NCI-H2029 treated with DMSO at 0.1 percent for 48 hours (cell line): Measurements from ENCODE around the gene RTL10.
"Not testable (repeated sequence)": the region's sequence is repeated elsewhere in the genome, so short reads cannot be mapped to it uniquely, and the experiment has no call there.

ENCODE experiments used
- DNase-seq: peaks from one replicate; lab custom pipeline; 2025; lab: John Stamatoyannopoulos, UW

The RTL10 gene

DNA sequence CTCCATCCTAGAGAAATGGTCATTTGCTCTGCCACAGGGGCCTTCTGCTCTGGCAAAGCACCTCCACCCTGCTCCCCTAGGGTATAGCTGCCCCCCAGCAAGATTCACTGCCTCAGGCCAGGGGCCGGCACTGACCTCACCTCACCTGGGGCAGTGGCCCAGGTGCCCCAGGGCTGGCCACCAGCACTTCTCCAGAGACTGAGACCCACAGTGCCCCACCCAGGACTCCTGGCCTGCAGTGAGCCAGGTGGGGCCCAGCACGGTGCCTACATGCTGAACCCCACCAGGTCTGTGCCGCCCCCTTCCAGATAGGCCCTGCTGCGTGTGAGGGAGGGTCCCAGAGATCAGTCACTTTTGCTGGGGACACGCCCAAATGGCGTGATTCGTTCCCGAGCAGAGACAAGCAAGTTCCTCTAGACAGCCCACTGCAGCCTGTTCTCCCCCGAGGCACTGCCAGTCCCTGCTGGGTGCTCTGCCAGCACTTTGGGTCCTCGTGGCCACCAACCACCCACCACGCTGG lies 10.8 kb downstream of the RTL10 start:
- no peak for DNase-seq

DNA sequence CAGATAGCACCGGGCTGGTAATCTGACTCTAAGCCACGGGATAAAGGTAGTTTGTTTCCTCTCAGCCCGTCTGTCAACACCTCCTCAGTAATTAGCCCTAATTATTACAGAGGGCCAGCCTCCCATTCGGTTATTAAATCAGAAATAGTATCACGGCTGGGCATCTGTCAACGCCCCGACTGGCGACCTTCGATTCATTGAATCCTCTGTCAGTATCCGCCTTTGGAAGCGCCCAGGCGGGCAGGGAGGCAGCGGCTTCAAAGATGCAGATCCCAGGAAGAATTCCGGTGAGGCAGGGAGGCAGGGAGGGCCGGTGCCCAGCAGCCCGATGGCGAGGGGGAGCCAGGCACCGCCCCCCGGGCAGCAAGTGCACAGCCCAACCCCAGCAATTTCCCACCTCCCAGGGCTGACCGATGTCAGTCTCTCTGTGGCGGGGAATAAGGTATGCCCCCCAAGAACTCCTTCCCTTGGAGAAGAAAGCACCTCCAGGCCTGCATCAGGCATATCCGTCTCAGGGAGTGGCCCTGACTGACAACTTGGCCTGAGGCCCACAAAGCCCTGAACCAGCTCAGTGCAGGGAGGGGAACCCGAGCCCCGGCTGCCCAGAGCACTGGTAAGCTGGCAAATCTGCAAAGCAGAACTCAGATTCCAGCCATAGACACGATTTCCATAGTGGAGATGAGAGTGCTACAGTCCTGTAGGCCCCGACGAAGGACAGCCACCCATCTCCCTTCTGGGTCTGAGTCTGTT lies 11.4 kb downstream of the RTL10 start:
- no peak for DNase-seq

DNA sequence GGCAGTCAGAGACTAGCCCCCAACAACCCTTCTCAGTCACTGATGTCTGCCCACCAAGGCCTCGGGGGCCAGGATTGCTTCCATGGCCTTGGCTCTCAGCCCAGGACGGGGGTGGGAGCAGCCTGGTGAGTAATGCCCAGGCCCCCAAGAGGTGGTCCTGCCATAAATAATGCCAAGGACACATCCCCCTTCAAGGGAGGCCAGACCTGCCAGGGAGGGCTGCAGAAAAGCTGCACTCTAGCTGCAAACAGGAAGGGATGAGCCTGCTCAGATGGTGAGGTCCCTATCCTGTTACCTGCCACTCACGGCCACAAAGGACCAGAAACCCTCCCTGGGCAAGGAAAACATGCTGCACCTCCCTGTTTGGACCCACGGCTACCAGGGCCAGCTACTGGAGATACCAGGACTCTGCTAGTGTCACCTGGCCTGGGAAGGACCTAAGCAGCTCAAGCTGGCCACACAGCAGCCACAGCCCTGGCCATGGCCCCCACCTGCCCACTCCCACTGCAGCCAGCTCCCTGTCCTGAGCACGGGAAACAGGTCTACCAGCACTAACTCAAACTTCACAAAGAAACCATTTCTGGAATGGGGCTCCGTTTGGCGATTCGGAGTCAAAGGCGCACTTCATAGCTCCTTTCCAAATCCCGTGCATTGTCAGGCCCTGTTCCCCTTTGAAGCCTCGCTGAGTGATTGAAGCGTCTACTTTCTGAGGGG lies 12.1 kb downstream of the RTL10 start:
- no peak for DNase-seq

DNA sequence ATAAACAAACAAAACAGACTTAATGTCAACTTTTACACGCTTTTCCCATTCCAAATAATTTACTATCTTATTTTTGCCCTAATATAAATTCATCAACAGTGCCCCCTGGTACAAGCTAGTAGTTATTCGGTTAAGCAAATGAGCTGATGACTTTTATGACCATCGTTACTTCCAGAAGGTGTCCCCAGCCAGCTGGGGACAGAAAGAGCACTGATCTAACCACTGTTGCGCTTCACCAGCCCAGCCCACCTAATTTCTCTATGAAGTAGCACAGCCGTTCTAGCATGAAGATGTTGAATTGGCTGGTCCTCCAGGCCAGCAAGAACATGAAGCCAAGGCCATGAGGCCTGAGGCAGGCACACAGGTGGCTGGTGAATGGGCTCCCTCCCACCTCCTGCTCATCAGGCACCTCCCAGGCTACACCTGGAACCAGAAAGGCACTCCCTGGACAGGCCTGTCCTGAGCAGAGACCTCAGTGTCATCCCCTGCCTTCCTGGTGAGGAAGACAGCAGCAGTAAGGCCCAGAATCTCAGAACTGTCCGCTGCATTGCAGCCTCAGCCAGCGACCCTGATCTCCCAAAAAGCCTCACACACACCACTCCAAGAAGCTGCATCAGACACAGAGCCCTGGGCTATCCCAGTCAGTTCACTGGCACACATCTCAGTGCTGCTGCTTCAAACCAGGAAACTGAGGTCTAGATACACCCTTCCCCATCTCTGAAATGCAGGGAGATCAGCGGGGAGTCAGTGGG lies 12.9 kb downstream of the RTL10 start:
- DNase-seq, result no peak

DNA sequence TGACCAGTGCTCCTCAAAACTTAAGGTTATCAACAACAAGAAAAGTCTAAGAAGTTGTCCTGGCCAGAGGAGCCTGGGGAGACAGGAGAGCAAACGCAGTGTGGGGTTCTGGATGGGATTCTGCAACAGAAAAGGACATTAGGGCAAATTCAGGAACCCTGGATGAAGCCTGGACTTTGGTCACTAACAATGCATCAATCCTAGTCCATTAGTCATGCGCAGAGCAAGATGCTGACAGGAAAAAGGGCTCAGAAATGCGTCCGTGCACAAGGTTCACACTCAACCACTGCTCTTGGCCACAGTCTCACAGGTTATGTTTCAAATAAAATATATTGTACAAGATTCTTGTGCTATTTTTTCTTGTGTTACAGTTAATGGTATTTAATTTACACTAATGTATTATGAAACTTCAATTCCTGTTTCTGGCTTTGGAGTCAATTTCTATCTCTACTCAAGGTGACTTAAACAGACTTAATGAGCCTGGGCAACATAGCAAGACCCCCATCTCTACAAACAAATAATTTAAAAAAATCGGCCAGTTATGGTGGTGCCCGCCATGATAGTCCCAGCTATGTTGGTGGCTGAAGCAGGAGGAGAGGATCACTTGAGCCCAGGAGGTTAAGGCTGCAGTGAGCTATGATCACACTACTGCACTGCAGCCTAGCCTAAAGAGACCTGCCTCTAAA lies 13.6 kb downstream of the RTL10 start:
- no peak for DNase-seq

DNA sequence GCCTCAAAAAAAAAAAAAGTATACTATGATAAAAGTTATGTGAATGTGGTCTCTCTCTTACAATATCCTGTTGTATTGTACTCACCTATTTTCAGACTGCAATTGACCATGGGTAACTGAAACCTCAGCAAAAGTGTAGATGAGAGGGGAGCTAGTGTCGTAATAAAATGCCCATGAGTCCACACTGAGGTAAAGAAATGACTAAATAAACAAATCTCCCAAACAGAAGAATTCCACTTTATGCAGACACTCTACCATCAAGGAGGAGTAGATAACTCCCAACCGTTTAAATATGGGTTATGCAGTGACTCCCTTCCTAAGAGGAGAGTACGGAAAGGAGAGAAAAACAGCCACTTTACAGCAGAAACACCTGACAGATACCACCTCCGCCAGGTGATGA lies 14.6 kb downstream of the RTL10 start:
- no peak for DNase-seq

DNA sequence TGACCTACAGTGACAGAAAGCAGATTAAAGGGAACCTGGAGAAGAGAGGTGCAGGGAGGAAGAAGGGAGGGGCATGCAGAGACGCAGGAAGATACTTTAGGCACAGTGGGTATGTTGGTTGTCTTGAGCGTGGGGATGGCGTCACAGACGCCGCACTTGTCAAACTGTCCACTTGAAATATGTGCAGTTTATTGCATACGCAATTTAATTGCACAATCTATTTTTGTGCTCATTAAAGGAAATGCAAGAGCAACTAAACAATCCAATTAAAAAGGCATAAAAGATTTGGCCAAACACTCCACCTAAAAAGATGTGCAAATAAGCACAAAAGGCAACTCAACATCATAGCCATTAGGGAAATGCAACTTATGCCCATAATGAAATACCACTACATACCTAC lies 16.8 kb downstream of the RTL10 start:
- DNase-seq, result no peak

DNA sequence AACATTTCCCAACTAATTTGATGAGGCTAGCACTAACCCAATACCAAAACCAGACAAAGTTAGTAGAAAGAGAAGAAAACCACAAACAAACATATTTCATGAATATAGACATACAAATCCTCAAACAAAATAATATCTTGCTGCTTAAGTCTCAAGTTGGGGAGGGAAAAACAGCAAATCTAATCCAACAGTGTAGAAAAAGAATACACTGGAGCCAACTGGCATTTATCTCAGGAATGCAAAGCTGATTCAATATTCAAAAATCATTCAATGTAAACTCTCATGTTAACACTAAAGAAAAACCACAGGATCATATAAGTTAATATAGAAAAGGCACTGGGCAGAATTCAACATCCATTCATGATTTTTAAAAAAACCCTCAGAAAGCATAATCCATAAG lies 18.2 kb downstream of the RTL10 start:
- DNase-seq, result no peak

DNA sequence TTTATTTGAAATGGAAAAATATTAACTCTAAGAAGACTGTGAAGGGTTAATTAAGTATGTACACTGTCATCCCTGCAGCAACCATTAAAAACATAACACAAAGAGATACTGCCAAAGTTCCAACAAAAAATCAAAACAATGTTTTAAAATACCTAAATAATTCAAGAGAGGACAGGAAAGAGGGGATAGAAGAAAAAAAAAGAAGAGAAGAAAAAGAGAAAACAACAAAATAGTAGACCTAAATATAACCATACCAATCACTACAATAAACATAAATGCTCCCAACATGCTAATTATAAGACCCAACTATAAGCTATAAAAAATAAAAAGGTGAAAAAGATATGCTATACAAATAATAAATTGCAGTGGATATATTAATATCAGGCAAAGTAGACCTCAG lies 20.1 kb downstream of the RTL10 start:
- DNase-seq, result no peak

DNA sequence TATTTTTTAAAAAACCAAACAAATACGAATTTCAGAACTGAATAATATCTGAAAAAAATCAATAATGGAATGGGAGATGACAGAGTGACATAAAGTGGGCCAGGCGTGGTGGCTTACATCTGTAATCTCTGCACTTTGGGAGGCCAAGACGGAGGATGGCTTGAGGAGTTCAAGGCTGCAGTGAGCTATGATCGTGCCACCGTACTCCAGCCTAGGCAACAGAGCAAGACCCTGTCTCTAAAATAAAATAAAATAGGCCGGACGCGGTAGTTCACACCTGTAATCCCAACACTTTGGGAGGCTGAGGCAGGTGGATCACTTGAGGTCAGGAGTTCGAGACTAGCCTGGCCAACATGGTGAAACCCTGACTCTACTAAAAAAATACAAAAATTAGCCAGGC lies 21.3 kb downstream of the RTL10 start:
- DNase-seq, result not testable (repeated sequence)

DNA sequence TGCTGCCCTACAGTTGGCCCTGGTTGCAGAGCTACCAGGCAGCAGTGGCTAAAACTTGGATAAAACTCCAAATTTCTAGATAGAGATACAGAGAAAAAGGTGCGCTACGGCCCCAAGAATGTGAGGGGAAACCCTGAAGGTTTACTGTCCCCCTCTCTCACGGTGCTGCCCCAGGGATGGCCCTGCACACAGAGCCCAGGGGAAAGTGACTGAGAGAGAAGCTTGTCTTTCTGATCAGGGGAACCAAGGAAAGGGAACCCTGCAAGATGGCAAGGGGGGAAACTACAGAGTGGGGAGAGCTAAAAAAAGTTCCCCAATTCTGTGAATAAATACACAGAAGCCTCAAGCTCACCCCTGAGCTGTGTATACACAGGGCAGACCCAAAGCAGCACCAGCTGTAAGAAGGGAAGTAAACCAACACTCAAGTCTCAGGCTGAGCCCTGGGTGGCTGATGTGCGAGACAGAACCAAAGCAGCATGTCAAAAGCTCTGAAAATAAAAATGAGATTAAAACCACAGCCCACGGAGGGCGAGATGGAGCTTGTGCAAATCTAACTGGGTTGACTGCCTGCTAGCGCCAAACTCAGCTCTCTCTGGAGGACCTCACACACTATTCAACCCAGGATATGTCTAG lies 22.1 kb downstream of the RTL10 start:
- DNase-seq, result no peak

DNA sequence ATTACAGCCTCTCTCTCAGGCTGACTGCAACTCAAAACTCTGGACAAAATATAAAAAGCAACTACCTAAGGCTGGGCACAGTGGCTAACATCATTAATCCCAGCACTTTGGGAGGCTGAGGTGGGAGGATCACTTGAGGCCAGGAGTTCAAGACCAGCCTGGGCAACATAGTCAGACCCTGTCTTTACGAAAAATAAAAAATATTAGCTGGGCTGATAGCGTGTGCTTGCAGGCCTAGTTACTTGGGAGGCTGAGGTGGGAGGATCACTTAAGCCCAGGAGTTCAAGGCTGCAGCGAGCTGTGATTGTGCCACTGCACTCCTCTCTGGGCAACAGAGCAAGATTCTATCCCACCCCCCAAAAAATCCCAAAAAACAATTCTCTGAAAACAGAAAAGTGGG lies 22.7 kb downstream of the RTL10 start:
- not testable (repeated sequence) for DNase-seq

DNA sequence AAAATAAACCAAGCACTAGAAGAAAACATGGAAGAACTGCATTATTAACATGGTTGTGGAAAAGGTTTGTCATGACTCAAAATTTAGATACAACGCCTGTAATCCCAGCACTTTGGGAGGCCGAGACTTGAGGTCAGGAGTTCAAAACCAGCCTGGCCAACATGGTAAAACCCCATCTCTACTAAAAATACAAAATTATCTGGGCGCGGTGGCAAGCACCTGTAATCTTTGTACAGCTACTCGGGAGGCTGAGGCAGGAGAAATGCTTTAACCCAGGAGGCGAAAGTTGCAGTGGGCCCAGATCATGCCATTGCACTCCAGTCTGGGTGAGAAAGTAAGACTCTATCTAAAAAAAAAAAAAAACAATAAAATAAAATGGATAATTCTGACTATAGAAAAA lies 23.7 kb downstream of the RTL10 start:
- no peak for DNase-seq

DNA sequence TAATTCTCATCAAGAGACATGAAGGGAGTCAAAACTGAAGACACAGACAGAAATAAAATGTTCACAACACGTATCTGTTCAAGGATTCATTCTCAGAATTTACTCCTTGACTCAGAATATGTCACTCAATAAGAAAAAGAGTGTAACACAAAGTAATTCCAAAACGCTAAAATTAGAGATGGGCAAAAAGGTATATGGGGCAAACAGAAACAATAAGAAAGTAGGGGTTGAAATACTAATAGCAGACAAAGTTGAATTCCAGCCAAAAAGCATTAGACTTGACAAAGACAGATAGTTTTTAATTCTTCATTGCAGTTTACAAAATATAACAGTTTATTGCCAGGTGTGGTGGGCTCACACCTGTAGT lies 26.7 kb downstream of the RTL10 start:
- no peak for DNase-seq

DNA sequence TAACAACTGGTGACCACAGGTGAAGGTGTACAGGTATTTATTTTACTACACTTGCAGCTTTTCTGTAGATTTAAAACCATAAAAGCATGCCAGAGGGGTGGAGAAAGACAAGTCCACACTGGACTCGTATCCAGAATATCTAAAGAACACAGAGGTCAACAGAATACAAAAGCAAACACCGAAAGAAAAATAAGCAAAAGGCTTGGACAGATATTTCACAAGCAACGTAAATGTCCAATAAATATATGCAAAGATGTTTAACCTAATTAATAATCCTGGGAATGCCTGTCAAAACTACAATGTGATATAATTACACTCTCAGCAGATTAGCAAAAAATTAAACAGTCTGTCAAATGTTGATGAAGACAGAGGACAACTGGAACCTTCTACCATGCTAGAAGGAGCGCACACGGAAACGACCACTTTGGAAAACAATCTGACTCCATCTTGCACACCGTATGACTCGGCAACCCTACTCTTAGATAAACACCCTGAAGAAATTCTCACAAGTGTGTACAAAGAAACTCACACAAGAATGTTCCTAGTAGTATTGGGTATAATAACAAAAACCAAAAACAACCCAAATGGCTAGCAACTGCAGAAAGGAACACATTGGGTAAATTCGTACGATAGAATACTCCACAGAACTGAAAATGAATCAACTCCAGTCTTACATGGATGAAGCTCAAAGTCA lies 27.2 kb downstream of the RTL10 start:
- no peak for DNase-seq

DNA sequence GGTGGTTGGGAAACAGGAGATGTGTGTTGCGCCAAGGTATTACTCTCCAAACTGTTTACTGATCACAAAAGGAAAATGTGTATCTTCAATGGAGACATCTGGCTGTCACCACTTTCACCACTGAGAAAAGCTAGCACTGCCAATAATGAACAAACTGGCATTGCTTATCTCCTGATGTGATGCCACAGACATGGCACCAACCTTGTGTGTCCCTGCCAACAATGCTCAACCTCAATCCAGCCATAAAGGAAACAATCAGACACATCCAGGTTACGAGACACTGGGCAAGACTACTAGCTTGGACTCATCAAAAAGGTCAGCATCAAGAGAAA lies 28.1 kb downstream of the RTL10 start:
- DNase-seq, result no peak

DNA sequence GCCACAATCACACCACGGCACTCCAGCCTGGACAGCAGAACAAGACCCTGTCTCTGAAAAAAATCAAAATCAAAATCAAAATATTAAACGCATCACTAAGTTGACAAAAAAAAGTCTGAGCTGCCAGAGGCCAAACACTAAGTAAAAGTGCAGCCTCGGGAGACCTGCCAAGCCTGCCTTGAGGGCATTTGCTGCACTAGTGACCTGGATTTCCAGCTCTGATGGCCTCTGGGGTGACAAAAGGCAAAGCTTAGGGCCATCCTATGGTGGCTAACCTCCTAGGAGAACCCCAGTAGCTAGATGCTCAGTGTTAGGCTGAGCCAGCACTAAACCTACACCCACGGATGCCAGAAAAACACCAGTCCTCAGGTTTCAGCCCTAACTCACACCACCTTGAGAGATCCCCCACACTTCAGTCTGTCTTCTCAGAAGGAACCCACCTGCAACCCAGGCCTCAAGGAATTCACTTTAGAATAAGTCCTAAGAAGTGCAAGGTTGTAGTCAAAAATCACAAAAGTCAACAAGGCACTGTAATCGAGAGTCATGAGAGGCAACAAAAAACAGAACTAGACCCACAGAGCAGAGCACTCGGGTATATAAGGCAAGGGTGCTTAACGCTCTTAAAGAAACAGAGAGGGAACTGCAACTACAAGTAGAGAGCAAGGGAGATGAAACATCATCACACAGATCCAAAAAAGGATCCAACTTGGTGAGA lies 28.6 kb downstream of the RTL10 start:
- no peak for DNase-seq

DNA sequence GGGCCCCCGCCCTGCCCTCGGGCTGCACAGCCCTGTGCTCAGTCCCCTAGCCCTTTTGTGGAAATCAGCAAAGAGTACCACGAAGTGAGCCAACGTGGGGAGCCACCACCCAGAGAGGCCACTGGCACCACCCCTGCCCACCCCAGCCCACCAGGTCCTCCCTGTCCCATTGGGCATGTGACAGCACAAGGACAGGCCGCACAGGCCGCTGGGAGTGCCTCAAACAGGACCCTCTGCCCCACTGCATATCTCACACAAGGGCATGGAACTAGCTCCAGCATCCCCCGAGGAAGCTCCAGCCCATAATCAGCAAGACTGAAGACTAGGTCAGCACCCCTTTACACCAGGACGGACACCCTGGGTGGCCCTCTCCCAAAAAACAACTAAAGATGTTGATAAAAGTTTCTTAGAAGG lies 29.7 kb downstream of the RTL10 start:
- DNase-seq, result no peak

DNA sequence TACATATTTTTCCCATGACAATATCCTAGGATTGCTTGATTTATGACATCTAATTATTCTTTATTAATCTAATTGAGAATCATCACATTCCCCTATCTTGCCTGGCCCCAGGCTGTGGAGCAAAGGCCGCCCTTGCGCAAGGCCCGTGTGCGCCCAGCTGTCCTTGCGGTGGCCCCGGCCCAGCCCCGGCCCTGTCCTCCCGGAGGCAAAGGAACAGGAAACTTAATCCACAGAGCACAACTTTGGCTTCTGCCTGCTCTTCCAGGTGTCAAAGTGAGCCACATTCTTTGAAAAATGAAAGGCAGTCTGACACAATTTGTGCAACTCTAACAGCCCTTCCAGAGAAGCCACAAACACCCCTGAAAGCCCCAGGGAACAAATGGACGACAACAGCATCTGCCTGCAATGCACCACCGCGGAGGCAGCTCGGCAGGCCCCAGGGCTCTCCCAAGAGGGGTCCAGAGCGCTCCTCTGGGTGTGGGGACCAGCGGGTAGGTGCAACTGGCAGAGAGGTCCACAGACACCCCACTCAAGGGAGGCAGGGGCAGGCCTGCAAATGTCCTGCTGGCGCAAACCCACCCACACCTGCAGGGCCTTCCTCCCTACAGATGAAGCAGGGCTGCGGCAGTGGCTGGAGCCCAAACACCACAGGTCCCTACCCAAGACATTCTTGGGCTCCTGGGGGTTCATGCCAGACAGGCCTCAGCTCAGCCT lies 30.3 kb downstream of the RTL10 start:
- no peak for DNase-seq

DNA sequence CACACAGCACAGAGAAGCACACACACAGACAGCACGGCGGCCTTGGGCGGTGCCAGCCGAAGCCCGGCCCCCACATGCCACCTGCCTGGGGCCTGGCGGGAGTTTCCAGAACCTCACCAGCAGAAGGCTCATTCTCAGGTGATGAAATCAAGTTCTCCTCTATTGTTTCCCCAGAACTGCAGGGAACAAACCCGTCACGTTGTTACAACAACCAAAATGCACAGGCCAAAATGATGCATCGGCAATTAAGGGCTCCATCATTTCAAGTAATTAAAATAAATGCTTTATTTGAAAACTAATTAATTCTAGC lies 30.8 kb downstream of the RTL10 start:
- DNase-seq, result no peak
